ENCODE data around the gene CRYL1. TPM values are rescaled to one million over a fixed set of nuclear protein-coding genes. Genes with fewer than 3 reads are reported as not detected.

Gene CRYL1
- total and polyA plus RNA-seq, 12 donors, result 10.6 to 68.0 (median 48.1) TPM

GRCh38 chr13:20498659-20499058 is 27.0 kb downstream of the CRYL1 start:
- peaks cover 0 to 3% of the 10 kb centered on the region in 2 donors for H3K4me1 ChIP-seq (replicated peaks in 1 of 2)
- H3K9me3 ChIP-seq (replicated peaks in 1 of 3), result no peaks in the 10 kb centered on the region
- H3K36me3 ChIP-seq (replicated peaks in 1 of 2), result no peaks in the 10 kb centered on the region
- no peak for TF ChIP-seq CTCF (IDR thresholded peaks at IDR 0.05)
- TF ChIP-seq POLR2A (IDR thresholded peaks at IDR 0.05), result no peak
- DNase-seq, result no peak
- no peaks in the 10 kb centered on the region for H3K27me3 ChIP-seq
- intact Hi-C loops (cut with DNase I), result loop anchor here (10.0 kb wide), 4 partner anchors 206 to 426 kb away; partner anchors contain the start of gene IL17D (in 1 of the 2)
- H3K4me3 ChIP-seq, result no peak overlapping the region
- no peak overlapping the region for H3K27ac ChIP-seq

GRCh38 chr13:20498129-20498528 is 27.5 kb downstream of the CRYL1 start:
- Histone ChIP-seq H3K9me3 (replicated peaks in 1 of 3) (no peaks in the 10 kb centered on the region), H3K36me3 (replicated peaks in 1 of 2) (no peaks in the 10 kb centered on the region), H3K27me3 (no peaks in the 10 kb centered on the region), H3K4me3 (no peak overlapping the region), H3K27ac (no peak overlapping the region), H3K4me1 (replicated peaks in 1 of 2) (peaks cover 0 to 3% of the 10 kb centered on the region in 2 donors)
- intact Hi-C loops (cut with DNase I), result loop anchor here (10.0 kb wide), 4 partner anchors 207 to 427 kb away; partner anchors contain the start of gene IL17D (in 1 of the 2)
- TF ChIP-seq CTCF (IDR thresholded peaks at IDR 0.05) (no peak), POLR2A (IDR thresholded peaks at IDR 0.05) (no peak)
- DNase-seq, result peak in 1 of 7 donors; percentile 9
- WGBS, 4 donors, result 57 to 71% (median 64%) methylated on average over 5 of the region's 5 CpGs

- no peaks in the 10 kb centered on the region for H3K27me3 ChIP-seq
- no peaks in the 10 kb centered on the region for H3K9me3 ChIP-seq (replicated peaks in 1 of 3)
Measured at GRCh38 chr13:20497006-20497775, 28.5 kb downstream of the CRYL1 start.

More at GRCh38 chr13:20497006-20497775, 28.5 kb downstream of the CRYL1 start:
- TF ChIP-seq POLR2A (IDR thresholded peaks at IDR 0.05), result no peak
- no peak for TF ChIP-seq CTCF (IDR thresholded peaks at IDR 0.05)
- intact Hi-C loops (cut with DNase I), result loop anchor here (10.0 kb wide), 4 partner anchors 208 to 428 kb away; partner anchors contain the start of gene IL17D (in 1 of the 2)
- Histone ChIP-seq H3K4me3 (no peak overlapping the region), H3K4me1 (replicated peaks in 1 of 2) (peaks cover 0 to 3% of the 10 kb centered on the region in 2 donors), H3K36me3 (replicated peaks in 1 of 2) (no peaks in the 10 kb centered on the region), H3K27ac (no peak overlapping the region)
- peak in 1 of 7 donors; percentile 35 for DNase-seq
- 74 to 79% (median 77%) methylated on average over 9 to 10 of the region's 10 CpGs for WGBS, 4 donors

Data from adrenal gland (tissue), 12 donors.